Sigmoid colon (tissue), 4 donors: ENCODE results near the gene TRAF5.

Source experiments
- EP300 ChIP-seq, 4 donors: sonication (generic); formaldehyde crosslinking; IDR thresholded peaks; one replicate each; pipeline ENCODE4 v1.6.1; 2017; ENCODE audit warnings: antibody characterized with exemption in 4 of 4
- POLR2A ChIP-seq, 2 donors: fragments of 450-650 bp; IDR thresholded peaks; one replicate each; pipeline ENCODE4 v1.6.1; 2016; ENCODE audit warnings: antibody characterized with exemption in 2 of 2, mild to moderate bottlenecking in 2 of 2, moderate library complexity in 2 of 2
- POLR2AphosphoS5 ChIP-seq, 4 donors: sonication (generic); formaldehyde crosslinking; IDR thresholded peaks; one replicate each; pipeline ENCODE4 v1.6.1; 2017; ENCODE audit warnings: antibody characterized with exemption in 4 of 4
- TF ChIP-seq, protein P1 (sequence below), 4 experiments: fragments of 450-650 bp in 3 of 4; fragments of 200-600 bp in 1 of 4; IDR thresholded peaks; one replicate each; pipeline ENCODE4 v1.5.1; 2016 to 2019; ENCODE audit warnings: antibody characterized with exemption in 4 of 4, mild to moderate bottlenecking in 3 of 4, moderate library complexity in 2 of 4

DNA sequence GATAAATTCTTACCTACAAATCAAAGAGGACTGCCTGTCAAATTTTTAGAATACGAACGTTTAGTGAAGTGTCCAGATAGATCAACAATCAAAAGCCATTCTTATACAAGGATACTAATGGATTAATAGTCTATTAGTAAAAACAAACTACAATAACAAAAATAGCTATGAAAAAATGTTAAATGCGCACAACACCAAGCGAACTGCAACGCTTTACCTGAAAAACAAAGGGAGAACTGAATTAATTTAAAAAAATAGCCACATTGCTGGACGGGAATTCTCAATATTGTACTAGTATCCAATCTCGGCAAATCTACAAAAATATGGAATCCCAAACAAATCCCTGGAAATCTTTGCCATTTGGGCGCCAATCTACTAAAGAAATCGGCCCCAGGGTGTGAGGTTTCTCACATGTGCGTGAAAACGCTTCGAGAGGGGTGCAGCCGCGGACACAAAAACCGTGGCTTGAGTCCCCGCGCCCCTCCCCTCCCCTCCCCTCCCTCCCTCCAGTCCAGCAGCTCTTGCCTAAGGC is 55.6 kb downstream of the TRAF5 start:
- TF ChIP-seq POLR2A (IDR thresholded peaks at IDR 0.05) = no peak
- TF ChIP-seq, protein P1, sequence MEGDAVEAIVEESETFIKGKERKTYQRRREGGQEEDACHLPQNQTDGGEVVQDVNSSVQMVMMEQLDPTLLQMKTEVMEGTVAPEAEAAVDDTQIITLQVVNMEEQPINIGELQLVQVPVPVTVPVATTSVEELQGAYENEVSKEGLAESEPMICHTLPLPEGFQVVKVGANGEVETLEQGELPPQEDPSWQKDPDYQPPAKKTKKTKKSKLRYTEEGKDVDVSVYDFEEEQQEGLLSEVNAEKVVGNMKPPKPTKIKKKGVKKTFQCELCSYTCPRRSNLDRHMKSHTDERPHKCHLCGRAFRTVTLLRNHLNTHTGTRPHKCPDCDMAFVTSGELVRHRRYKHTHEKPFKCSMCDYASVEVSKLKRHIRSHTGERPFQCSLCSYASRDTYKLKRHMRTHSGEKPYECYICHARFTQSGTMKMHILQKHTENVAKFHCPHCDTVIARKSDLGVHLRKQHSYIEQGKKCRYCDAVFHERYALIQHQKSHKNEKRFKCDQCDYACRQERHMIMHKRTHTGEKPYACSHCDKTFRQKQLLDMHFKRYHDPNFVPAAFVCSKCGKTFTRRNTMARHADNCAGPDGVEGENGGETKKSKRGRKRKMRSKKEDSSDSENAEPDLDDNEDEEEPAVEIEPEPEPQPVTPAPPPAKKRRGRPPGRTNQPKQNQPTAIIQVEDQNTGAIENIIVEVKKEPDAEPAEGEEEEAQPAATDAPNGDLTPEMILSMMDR (IDR thresholded peaks at IDR 0.05) = no peak
- no peak for TF ChIP-seq POLR2AphosphoS5 (IDR thresholded peaks at IDR 0.05)
- TF ChIP-seq EP300 (IDR thresholded peaks at IDR 0.05) = no peak
